SKM-1 (cell line): Measurements from ENCODE around the gene ABCG2.

ENCODE experiments used
- DNase-seq: peaks from one replicate; lab custom pipeline; 2025; ENCODE audit not compliant: unreplicated experiment; lab: John Stamatoyannopoulos, UW

Gene ABCG2

GRCh38 chr4:88077911-88078524, 80.4 kb downstream of the ABCG2 start:
- DNase-seq, result no peak

DNA sequence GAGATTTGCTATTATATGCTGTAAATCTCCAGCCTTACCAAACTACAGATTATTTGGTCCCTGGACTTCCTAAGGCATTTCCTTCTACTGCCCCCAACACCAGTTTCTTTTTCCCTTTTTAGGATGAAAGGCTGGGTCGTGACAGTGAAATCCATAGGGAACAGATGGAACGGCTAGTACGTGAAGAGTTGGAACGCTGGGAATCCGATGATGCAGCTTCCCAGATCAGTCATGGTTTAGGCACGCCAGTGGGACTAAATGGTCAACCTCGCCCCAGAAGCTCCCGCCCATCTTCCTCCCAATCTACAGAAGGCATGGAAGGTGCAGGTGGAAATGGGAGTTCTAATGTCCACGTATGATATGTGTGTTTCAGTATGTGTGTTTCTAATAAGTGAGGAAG, 83.1 kb downstream of the ABCG2 start:
- no peak for DNase-seq

GRCh38 chr4:88070031-88070430, 88.4 kb downstream of the ABCG2 start:
- DNase-seq, result no peak

DNA sequence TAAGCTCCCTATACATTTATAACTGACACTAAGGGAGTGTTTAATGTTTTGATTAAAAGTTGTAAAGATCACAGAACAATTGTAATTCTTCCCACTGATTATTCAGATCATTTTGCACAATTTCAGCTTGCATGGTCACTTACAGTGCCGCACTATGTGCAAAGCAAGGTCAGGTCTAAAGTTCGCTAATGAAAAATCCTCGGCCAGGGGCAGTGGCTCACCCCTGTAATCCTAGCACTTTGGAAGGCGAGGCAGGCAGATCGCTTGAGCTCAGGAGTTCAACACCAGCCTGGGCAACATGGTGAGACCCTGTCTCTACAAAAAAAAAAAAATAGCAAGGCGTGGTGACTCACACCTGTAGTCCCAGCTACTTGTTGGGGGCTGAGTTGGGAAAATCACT, 94.0 kb downstream of the ABCG2 start:
- no peak for DNase-seq

- DNase-seq, result no peak
Observed at GRCh38 chr4:88063634-88064296, 94.7 kb downstream of the ABCG2 start.

DNA sequence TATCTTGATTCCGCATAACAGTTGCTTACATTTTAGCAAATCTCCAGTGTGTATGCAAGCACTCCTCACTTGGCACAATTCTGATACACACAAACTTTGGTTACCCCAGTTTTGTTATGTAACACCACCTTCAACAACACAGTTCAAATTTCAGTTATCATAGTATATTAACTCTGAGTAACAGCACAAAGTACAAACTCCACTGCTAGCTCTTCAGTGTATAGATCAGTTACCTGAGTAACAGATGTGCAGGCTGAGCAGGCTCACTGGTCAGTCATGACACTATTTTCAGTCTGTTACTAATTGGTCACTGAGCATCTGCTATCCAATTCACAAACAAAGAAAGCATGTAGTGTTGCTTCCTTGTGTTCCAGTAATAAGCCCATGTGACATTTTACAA, 95.6 kb downstream of the ABCG2 start:
- no peak for DNase-seq

DNA sequence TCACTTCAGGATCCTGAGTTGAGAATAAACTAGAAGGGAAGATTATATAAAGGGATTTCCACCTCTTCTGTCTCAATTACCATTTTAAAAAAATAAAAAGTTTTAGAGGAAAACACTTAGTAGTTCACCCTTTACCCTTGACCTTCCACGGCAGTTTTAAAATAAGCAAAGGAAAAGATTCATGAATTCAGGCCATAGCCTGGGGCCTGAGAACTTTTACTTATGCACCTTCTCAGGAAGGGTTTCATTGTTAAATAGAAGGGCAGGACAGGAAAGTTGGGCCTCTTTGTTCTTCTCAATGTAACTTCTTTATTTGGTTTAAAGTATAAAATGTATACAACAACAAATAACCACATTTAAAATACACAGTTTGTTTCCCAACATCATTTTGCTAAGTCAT, 96.1 kb downstream of the ABCG2 start:
- no peak for DNase-seq

DNA sequence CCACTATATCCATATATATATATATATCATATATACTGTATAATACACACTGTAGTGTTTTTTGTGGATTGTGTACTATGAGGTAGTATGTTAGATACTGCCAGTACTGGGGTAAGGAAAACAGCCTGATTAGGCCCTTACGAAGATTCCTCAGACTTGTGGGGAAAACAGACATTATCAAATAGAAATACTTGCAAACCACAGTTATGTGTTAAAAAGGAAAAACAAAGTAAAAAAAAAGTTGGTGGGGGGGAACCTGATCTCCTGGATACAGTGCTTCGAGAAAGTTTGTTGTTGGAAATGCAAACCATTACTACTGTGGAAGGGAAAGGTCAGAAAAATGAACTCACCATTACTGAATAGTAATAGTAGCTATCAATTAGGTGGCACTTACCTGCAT, 98.0 kb downstream of the ABCG2 start:
- no peak for DNase-seq

DNA sequence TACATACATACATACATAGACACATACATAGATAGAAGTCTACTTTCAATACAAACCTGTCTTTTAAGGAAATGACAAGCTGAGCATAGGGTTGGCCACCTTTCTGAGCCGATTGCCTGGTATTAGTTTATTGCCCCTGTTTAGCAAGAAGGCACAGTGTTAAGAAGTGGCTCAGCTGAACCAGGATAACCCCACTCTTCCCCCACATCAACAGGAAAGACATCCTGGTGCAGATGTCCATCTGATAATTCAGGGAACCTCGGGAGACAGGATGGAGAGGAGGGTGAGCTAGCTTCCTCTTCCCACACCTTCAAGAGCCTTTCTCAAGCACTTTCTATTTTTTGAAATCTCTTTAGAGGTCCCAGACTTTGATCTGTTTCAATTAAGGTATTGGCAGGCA, 98.7 kb downstream of the ABCG2 start:
- DNase-seq, result no peak

- no peak for DNase-seq
Observed at GRCh38 chr4:88058295-88058694, 100.1 kb downstream of the ABCG2 start.

DNA sequence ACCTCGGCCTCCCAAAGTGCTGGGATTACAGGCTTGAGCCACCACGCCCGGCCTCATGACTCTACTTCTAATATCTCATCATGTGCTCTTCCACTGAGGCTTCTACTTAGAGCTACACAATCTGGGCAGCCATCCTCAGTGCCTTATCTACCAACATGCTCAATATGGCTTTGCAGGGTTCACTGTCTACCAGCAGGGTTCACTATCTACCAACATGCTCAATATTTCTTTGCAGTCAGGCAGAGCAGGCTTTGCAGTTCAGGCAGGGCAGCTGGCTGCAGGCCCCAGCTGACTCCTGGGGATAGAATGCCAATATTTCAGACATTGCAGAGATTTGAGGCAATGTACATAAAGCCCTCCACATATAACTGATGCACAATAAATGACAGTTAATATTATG, 103.5 kb downstream of the ABCG2 start:
- DNase-seq, result no peak

DNA sequence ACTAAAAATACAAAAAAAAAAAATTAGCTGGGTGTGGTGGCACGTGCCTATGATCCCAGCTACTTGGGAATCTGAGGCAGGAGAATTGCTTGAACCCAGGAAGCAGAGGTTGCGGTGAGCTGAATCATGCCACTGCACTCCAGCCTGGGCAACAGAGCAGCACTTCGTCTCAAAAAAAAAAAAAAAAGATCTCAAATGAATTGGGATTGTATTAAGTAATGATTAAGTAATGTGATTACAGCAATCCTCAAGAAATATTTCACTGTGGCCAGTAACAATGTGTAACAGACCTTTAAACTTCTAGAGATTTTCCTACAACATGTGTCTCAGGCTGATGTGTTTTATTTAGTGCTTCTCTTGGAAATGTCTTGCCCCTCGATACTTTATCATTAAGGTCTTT, 104.2 kb downstream of the ABCG2 start:
- no peak for DNase-seq

DNA sequence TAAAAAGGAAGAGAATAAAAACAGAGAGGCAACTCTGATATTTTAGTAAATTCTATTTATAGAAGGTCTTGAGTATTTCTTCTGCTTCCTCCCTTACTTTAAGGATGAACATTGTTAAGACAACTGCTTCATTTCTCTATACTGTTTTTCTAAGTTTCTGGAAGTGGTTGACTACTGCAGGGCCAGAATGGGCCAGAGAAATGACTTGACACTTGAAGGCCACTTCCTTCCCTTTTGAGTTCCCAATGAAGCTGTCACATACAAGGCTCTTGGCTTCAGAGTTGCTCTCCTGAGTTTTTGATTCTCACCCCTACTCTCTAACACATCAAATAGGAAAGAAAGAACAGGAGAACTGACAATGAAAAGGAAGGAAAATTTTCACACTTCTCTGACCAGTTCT, 113.4 kb downstream of the ABCG2 start:
- no peak for DNase-seq

GRCh38 chr4:88043586-88044340, 114.7 kb downstream of the ABCG2 start:
- no peak for DNase-seq

DNA sequence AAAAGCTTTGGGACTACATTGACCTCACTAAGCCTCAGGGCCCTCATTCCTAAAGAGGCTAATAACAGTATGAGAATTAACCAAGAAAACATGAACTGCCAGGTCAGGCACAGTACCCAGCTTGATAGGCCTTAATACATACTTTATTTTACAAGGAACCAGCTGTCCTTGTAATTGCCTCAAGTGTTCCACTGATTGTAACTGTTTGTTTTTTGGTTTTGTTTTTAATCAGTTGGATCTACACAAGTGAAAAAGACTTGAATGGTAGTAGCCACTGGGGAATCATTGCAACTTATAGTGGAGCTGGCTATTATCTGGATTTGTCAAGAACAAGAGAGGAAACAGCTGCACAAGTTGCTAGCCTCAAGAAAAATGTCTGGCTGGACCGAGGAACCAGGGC, 115.4 kb downstream of the ABCG2 start:
- DNase-seq, result no peak

DNA sequence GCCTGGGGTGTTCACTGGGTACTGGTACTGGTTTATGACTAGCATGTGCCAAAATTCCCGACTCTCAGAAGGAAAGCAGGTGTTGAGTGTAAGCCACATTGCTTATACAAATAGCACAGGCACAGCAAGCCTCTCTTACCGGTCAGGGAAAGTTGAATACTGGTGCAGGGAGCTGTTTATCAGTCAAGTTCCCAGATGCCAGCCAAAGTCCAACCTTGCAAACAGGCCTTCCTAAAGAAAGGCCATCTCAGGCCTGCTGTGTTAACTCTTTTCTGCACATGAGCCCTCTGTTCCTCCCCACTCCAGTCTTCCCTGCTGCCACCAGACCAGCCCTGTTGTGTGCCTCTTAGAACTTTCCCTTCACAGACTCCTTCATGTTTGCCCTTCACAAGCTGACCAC, 116.8 kb downstream of the ABCG2 start:
- no peak for DNase-seq

GRCh38 chr4:88040707-88041106, 117.7 kb downstream of the ABCG2 start:
- DNase-seq, result no peak
